KMS-11 (cell line): ENCODE measurements around the gene BEST4.
"Not testable (repeated sequence)": the region's sequence is repeated elsewhere in the genome, so short reads cannot be mapped to it uniquely, and the experiment has no call there.

Experiments
- H2AFZ ChIP-seq: fragments of 200-600 bp; sonication (generic); 2 replicates; pipeline ENCODE4 v1.6.1; 2016; ENCODE audit warnings: antibody characterized with exemption, mixed run types, low read depth
- H3K27ac ChIP-seq: fragments of 200-600 bp; sonication (generic); 2 replicates; pipeline ENCODE4 v1.6.1; 2016; ENCODE audit warnings: mild to moderate bottlenecking, mixed run types
- H3K27me3 ChIP-seq: fragments of 200-600 bp; sonication (generic); 2 replicates; pipeline ENCODE4 v1.6.1; 2017; ENCODE audit warnings: mild to moderate bottlenecking, low read depth, mixed run types, moderate library complexity; ENCODE audit not compliant: insufficient read depth
- H3K36me3 ChIP-seq: fragments of 200-600 bp; sonication (generic); 2 replicates; pipeline ENCODE4 v1.6.1; 2017; ENCODE audit warnings: mild to moderate bottlenecking, mixed run types; ENCODE audit not compliant: insufficient read depth
- H3K4me1 ChIP-seq: fragments of 200-600 bp; sonication (generic); 2 replicates; pipeline ENCODE4 v1.6.1; 2016; ENCODE audit warnings: mild to moderate bottlenecking, low read depth, mixed run types; ENCODE audit not compliant: poor library complexity, severe bottlenecking
- H3K4me2 ChIP-seq: fragments of 200-600 bp; sonication (generic); 2 replicates; pipeline ENCODE4 v1.7.0; 2016; ENCODE audit warnings: mild to moderate bottlenecking, mixed run types
- H3K4me3 ChIP-seq: fragments of 200-600 bp; sonication (generic); IDR thresholded peaks from 2 replicates; pipeline ENCODE4 v1.6.1; 2017; ENCODE audit warnings: low read depth, low read length, mixed read lengths; ENCODE audit not compliant: insufficient read depth
- H3K79me2 ChIP-seq: fragments of 200-600 bp; sonication (generic); 2 replicates; pipeline ENCODE4 v1.6.1; 2016; ENCODE audit warnings: low read depth, mixed run types; ENCODE audit not compliant: insufficient read depth
- H3K9ac ChIP-seq: fragments of 200-600 bp; sonication (generic); 2 replicates; pipeline ENCODE4 v1.6.1; 2016; ENCODE audit warnings: mild to moderate bottlenecking, mixed run types
- H4K20me1 ChIP-seq: fragments of 200-600 bp; sonication (generic); 2 replicates; pipeline ENCODE4 v1.6.1; 2016; ENCODE audit warnings: mild to moderate bottlenecking, mixed run types; ENCODE audit not compliant: insufficient read depth
- CTCF ChIP-seq: fragments of 200-600 bp; sonication (generic); conservative IDR thresholded peaks from 2 replicates; pipeline ENCODE4 v1.6.1; 2017; ENCODE audit warnings: low read depth, mild to moderate bottlenecking, antibody characterized with exemption, low read length, moderate library complexity, mixed read lengths

The BEST4 gene

GRCh38 chr1:44819608-44820327 is 31.8 kb upstream of the BEST4 start:
- TF ChIP-seq CTCF, result no peak
- H3K27me3 ChIP-seq, result no peaks in the 10 kb centered on the region
- no peaks in the 10 kb centered on the region for H4K20me1 ChIP-seq
- peak overlapping the region; percentile 72 for H3K4me2 ChIP-seq
- no peaks in the 10 kb centered on the region for H3K36me3 ChIP-seq
- H3K27ac ChIP-seq, result peak overlapping the region; percentile 98
- peak overlapping the region; percentile 92 for H3K9ac ChIP-seq
- H3K4me1 ChIP-seq, result peaks cover 17% of the 10 kb centered on the region
- H3K79me2 ChIP-seq, result no peaks in the 10 kb centered on the region
- H3K4me3 ChIP-seq, result peak overlapping the region; percentile 76
- peak overlapping the region; percentile 70 for H2AFZ ChIP-seq

- H3K79me2 ChIP-seq, result no peaks in the 10 kb centered on the region
- H3K27me3 ChIP-seq, result no peaks in the 10 kb centered on the region
- no peaks in the 10 kb centered on the region for H4K20me1 ChIP-seq
- H2AFZ ChIP-seq, result peak overlapping the region; percentile 70
- no peaks in the 10 kb centered on the region for H3K36me3 ChIP-seq
- H3K4me3 ChIP-seq, result no peak overlapping the region
- peak overlapping the region; percentile 98 for H3K27ac ChIP-seq
- no peak for TF ChIP-seq CTCF
- H3K4me1 ChIP-seq, result peaks cover 17% of the 10 kb centered on the region
- H3K9ac ChIP-seq, result peak overlapping the region; percentile 92; the same call in 1 of the 2 replicates
- H3K4me2 ChIP-seq, result peak overlapping the region; percentile 72
Measured at GRCh38 chr1:44819196-44819607, 31.2 kb upstream of the BEST4 start.

GRCh38 chr1:44817771-44818495 is 30.0 kb upstream of the BEST4 start:
- no peaks in the 10 kb centered on the region for H3K27me3 ChIP-seq
- no peak for TF ChIP-seq CTCF
- no peaks in the 10 kb centered on the region for H4K20me1 ChIP-seq
- no peak overlapping the region; the same call in 1 of the 2 replicates for H3K4me2 ChIP-seq
- peaks cover 17% of the 10 kb centered on the region for H3K4me1 ChIP-seq
- H3K36me3 ChIP-seq, result no peaks in the 10 kb centered on the region
- H3K27ac ChIP-seq, result peak overlapping the region; percentile 98; the same call in 1 of the 2 replicates
- no peak overlapping the region for H3K4me3 ChIP-seq
- no peak overlapping the region for H2AFZ ChIP-seq
- no peak overlapping the region for H3K9ac ChIP-seq
- no peaks in the 10 kb centered on the region for H3K79me2 ChIP-seq

- no peak overlapping the region for H3K4me3 ChIP-seq
- no peaks in the 10 kb centered on the region for H3K27me3 ChIP-seq
- no peak overlapping the region for H3K9ac ChIP-seq
Measured at GRCh38 chr1:44817307-44817706, 29.3 kb upstream of the BEST4 start.

GRCh38 chr1:44815926-44816325 is 28.0 kb upstream of the BEST4 start:
- H3K27me3 ChIP-seq, H3K79me2 ChIP-seq, H2AFZ ChIP-seq, H3K4me2 ChIP-seq, H4K20me1 ChIP-seq, H3K4me3 ChIP-seq, H3K36me3 ChIP-seq, H3K9ac ChIP-seq, H3K27ac ChIP-seq: not testable (repeated sequence)
- H3K4me1 ChIP-seq, result peaks cover 29% of the 10 kb centered on the region

More at GRCh38 chr1:44817307-44817706, 29.3 kb upstream of the BEST4 start:
- no peaks in the 10 kb centered on the region for H3K79me2 ChIP-seq
- H3K4me2 ChIP-seq, result no peak overlapping the region
- TF ChIP-seq CTCF, result no peak
- no peaks in the 10 kb centered on the region for H3K36me3 ChIP-seq
- peaks cover 17% of the 10 kb centered on the region for H3K4me1 ChIP-seq
- H4K20me1 ChIP-seq, result no peaks in the 10 kb centered on the region
- H3K27ac ChIP-seq, result no peak overlapping the region
- H2AFZ ChIP-seq, result no peak overlapping the region
